Skeletal muscle tissue (tissue), 4 donors: ENCODE results near the gene CNPPD1. TPM values are rescaled to one million over a fixed set of nuclear protein-coding genes. Genes with fewer than 3 reads are reported as not detected.

Experiments used
- H3K27ac ChIP-seq: one replicate; pipeline ENCODE4 v1.7.0; 2013; ENCODE audit warnings: mild to moderate bottlenecking, low read depth, low read length, inconsistent platforms
- H3K27me3 ChIP-seq, 3 donors: one replicate each; pipeline ENCODE4 v1.7.0; 2013; ENCODE audit warnings: low read length in 3 of 3; ENCODE audit not compliant: control insufficient read depth in 3 of 3, insufficient read depth in 3 of 3
- H3K36me3 ChIP-seq, 3 donors: one replicate each; pipeline ENCODE4 v1.7.0; 2013; ENCODE audit warnings: low read length in 3 of 3; ENCODE audit not compliant: control insufficient read depth in 3 of 3, insufficient read depth in 3 of 3
- H3K4me1 ChIP-seq, 3 donors: one replicate each; pipeline ENCODE4 v1.7.0; 2013; ENCODE audit warnings: low read length in 3 of 3, mild to moderate bottlenecking in 3 of 3; ENCODE audit not compliant: control insufficient read depth in 3 of 3, insufficient read depth in 3 of 3
- H3K4me3 ChIP-seq, 3 donors: one replicate each; pipeline ENCODE4 v1.7.0; 2013; ENCODE audit warnings: low read length in 3 of 3
- H3K9ac ChIP-seq, 3 donors: one replicate each; pipeline ENCODE4 v1.7.0; 2013; ENCODE audit warnings: low read length in 3 of 3, mild to moderate bottlenecking in 3 of 3, moderate library complexity in 2 of 3, low read depth in 1 of 3
- H3K9me3 ChIP-seq, 3 donors: one replicate each; pipeline ENCODE4 v1.7.0; 2013; ENCODE audit warnings: low read length in 3 of 3; ENCODE audit not compliant: control insufficient read depth in 3 of 3
- total RNA-seq: library from RNA; depleted of rRNA; stranded (reverse); fragments of >200 nt; gene quantifications from one replicate; pipeline ENCODE4 v1.2.3, GENCODE V29; 2014
- donor health status: Osteomylitis.

CNPPD1 gene
- total RNA-seq, 1 donor from 2014 or later: 27.1 TPM

- Histone ChIP-seq H3K27me3 (no peaks in the 10 kb centered on the region), H3K9me3 (no peaks in the 10 kb centered on the region), H3K9ac (no peak overlapping the region), H3K4me3 (no peak overlapping the region), H3K27ac (no peak overlapping the region), H3K4me1 (no peaks in the 10 kb centered on the region), H3K36me3 (no peaks in the 10 kb centered on the region)
Measured at GRCh38 chr2:219131744-219132143, 45.0 kb downstream of the CNPPD1 start.

- Histone ChIP-seq H3K9me3 (no peaks in the 10 kb centered on the region), H3K4me1 (no peaks in the 10 kb centered on the region), H3K4me3 (no peak overlapping the region), H3K36me3 (no peaks in the 10 kb centered on the region), H3K27me3 (no peaks in the 10 kb centered on the region), H3K27ac (no peak overlapping the region), H3K9ac (no peak overlapping the region)
Measured at GRCh38 chr2:219131327-219131726, 45.4 kb downstream of the CNPPD1 start.

GRCh38 chr2:219129589-219129988, 47.1 kb downstream of the CNPPD1 start:
- no peak overlapping the region for H3K4me3 ChIP-seq
- H3K9me3 ChIP-seq: no peaks in the 10 kb centered on the region
- H3K36me3 ChIP-seq: no peaks in the 10 kb centered on the region
- peaks cover 0 to 7% (median 7%) of the 10 kb centered on the region in 3 donors for H3K4me1 ChIP-seq
- H3K27me3 ChIP-seq: no peaks in the 10 kb centered on the region
- no peak overlapping the region for H3K9ac ChIP-seq
- no peak overlapping the region for H3K27ac ChIP-seq

- H3K9ac ChIP-seq: no peak overlapping the region
- H3K36me3 ChIP-seq: no peaks in the 10 kb centered on the region
- H3K27ac ChIP-seq: no peak overlapping the region
- H3K4me3 ChIP-seq: no peak overlapping the region
- H3K27me3 ChIP-seq: no peaks in the 10 kb centered on the region
- H3K9me3 ChIP-seq: no peaks in the 10 kb centered on the region
- H3K4me1 ChIP-seq: peaks cover 0 to 7% (median 7%) of the 10 kb centered on the region in 3 donors
Measured at GRCh38 chr2:219128396-219128795, 48.3 kb downstream of the CNPPD1 start.

- Histone ChIP-seq H3K4me1 (peaks cover 0 to 7% (median 7%) of the 10 kb centered on the region in 3 donors), H3K27me3 (no peaks in the 10 kb centered on the region), H3K27ac (no peak overlapping the region), H3K4me3 (no peak overlapping the region), H3K36me3 (no peaks in the 10 kb centered on the region), H3K9ac (no peak overlapping the region), H3K9me3 (no peaks in the 10 kb centered on the region)
Measured at GRCh38 chr2:219127037-219127635, 49.6 kb downstream of the CNPPD1 start.

GRCh38 chr2:219126555-219126954, 50.2 kb downstream of the CNPPD1 start:
- Histone ChIP-seq H3K4me3 (no peak overlapping the region), H3K4me1 (peaks cover 0 to 7% (median 7%) of the 10 kb centered on the region in 3 donors), H3K9ac (no peak overlapping the region), H3K27ac (no peak overlapping the region), H3K27me3 (no peaks in the 10 kb centered on the region), H3K9me3 (no peaks in the 10 kb centered on the region), H3K36me3 (no peaks in the 10 kb centered on the region)

- no peak overlapping the region for H3K27ac ChIP-seq
- H3K4me3 ChIP-seq: no peak overlapping the region
- no peaks in the 10 kb centered on the region for H3K9me3 ChIP-seq
- H3K4me1 ChIP-seq: peaks cover 0 to 7% (median 7%) of the 10 kb centered on the region in 3 donors
- H3K36me3 ChIP-seq: no peaks in the 10 kb centered on the region
- no peak overlapping the region for H3K9ac ChIP-seq
- H3K27me3 ChIP-seq: no peaks in the 10 kb centered on the region
Measured at GRCh38 chr2:219125886-219126270, 50.8 kb downstream of the CNPPD1 start.

GRCh38 chr2:219125225-219125885, 51.4 kb downstream of the CNPPD1 start:
- H3K9ac ChIP-seq: peak overlapping the region in 1 of 3 donors; percentile 27
- H3K27ac ChIP-seq: no peak overlapping the region
- peaks cover 0 to 7% (median 7%) of the 10 kb centered on the region in 3 donors for H3K4me1 ChIP-seq
- no peaks in the 10 kb centered on the region for H3K36me3 ChIP-seq
- H3K4me3 ChIP-seq: no peak overlapping the region
- H3K9me3 ChIP-seq: no peaks in the 10 kb centered on the region
- no peaks in the 10 kb centered on the region for H3K27me3 ChIP-seq

- H3K27ac ChIP-seq: no peak overlapping the region
- H3K4me3 ChIP-seq: no peak overlapping the region
- peaks cover 0 to 7% (median 7%) of the 10 kb centered on the region in 3 donors for H3K4me1 ChIP-seq
Measured at GRCh38 chr2:219124381-219125110, 52.2 kb downstream of the CNPPD1 start.

More at GRCh38 chr2:219124381-219125110, 52.2 kb downstream of the CNPPD1 start:
- Histone ChIP-seq H3K9ac (no peak overlapping the region), H3K36me3 (no peaks in the 10 kb centered on the region), H3K9me3 (no peaks in the 10 kb centered on the region), H3K27me3 (no peaks in the 10 kb centered on the region)
